GM12878 (cell line): ENCODE measurements around the gene SFSWAP. TPM values are rescaled to one million over a fixed set of nuclear protein-coding genes. Genes with fewer than 3 reads are reported as not detected.

Experiments used
- ATAC-seq: fragments of 200-7000 bp; cut with Tn5 transposase; 3 replicates; pipeline ENCODE4 v1.9.1; 2020; ENCODE audit warnings: mild to moderate bottlenecking, moderate library complexity
- BruUV-seq: library from RNA; stranded (reverse); fragments of 400-500 nt; replicated peaks from 2 replicates; lab custom pipeline; 2021; lab: Mats Ljungman, UMichigan
- CTCF ChIA-PET: fragments of 300-600 bp; sonication (Branson Sonifier 250); formaldehyde crosslinking; extraction: SDS; loops from one replicate; lab custom pipeline; 2021; ENCODE audit warnings: inconsistent platforms; lab: Yijun Ruan, JAX
- POLR2A ChIA-PET: fragments of 350-600 bp; formaldehyde crosslinking; extraction: SDS; loops from one replicate; lab custom pipeline; 2021; ENCODE audit warnings: inconsistent platforms; lab: Charles Lee
- RAD21 ChIA-PET: fragments of 300-600 bp; sonication (Branson Sonifier 250); formaldehyde crosslinking; loops from one replicate; lab custom pipeline; 2023; ENCODE audit warnings: antibody characterized with exemption; ENCODE audit not compliant: unreplicated experiment; lab: Charles Lee
- SMC1A ChIA-PET: fragments of 300-600 bp; sonication (Branson Sonifier 250); formaldehyde crosslinking; loops from one replicate; lab custom pipeline; 2023; ENCODE audit not compliant: unreplicated experiment, uncharacterized antibody; lab: Charles Lee
- DNase-seq: peaks from one replicate; pipeline ENCODE4 v3.0.0-alpha.2; 2011; ENCODE audit warnings: low read depth, low spot score
- FAIRE-seq: peaks from 3 replicates; lab custom pipeline; 2011; peaks lifted over from hg19 to GRCh38; lab: Jason Lieb, UNC
- H2AFZ ChIP-seq: 2 replicates; pipeline ENCODE4 v1.6.0; 2011; ENCODE audit warnings: low read depth, low read length, control low read depth; ENCODE audit not compliant: control insufficient read depth
- H3K27ac ChIP-seq: 2 replicates; pipeline ENCODE4 v1.5.1; 2011; ENCODE audit warnings: control low read depth; ENCODE audit not compliant: control insufficient read depth, insufficient read depth
- H3K27me3 ChIP-seq, 2 experiments: replicated peaks in 1 of 2; 2 replicates each; pipeline versions ENCODE4 v1.6.0 to v1.6.1; 2011; ENCODE audit warnings: low read length in 1 of 2; ENCODE audit not compliant: control insufficient read depth in 2 of 2, insufficient read depth in 2 of 2
- H3K36me3 ChIP-seq, 2 experiments: 2 replicates each; pipeline ENCODE4 v1.5.1; 2011; ENCODE audit warnings: low read length in 1 of 2; ENCODE audit not compliant: control insufficient read depth in 2 of 2, insufficient read depth in 2 of 2
- H3K4me1 ChIP-seq: 2 replicates; pipeline ENCODE4 v1.6.1; 2011; ENCODE audit warnings: mild to moderate bottlenecking, low read length, moderate library complexity, mixed read lengths; ENCODE audit not compliant: control insufficient read depth, insufficient read depth
- H3K4me2 ChIP-seq: 2 replicates; pipeline ENCODE4 v1.6.0; 2011; ENCODE audit warnings: control low read depth; ENCODE audit not compliant: control insufficient read depth, insufficient read depth
- H3K4me3 ChIP-seq: fragments of 200-600 bp; sonication (generic); 2 replicates; pipeline ENCODE4 v1.5.1; 2016
- H3K79me2 ChIP-seq: 2 replicates; pipeline ENCODE4 v1.6.0; 2011; ENCODE audit warnings: low read length; ENCODE audit not compliant: control insufficient read depth, insufficient read depth
- H3K9ac ChIP-seq: 2 replicates; pipeline ENCODE4 v1.8.0; 2011; ENCODE audit warnings: low read length, control low read depth, mixed read lengths; ENCODE audit not compliant: control insufficient read depth, insufficient read depth
- H3K9me3 ChIP-seq: replicated peaks from 3 replicates; pipeline ENCODE4 v1.5.1; 2011; ENCODE audit warnings: mild to moderate bottlenecking, low read length; ENCODE audit not compliant: control insufficient read depth, insufficient read depth
- H4K20me1 ChIP-seq: 2 replicates; pipeline ENCODE4 v1.6.0; 2011; ENCODE audit not compliant: control insufficient read depth, insufficient read depth
- BACH1 ChIP-seq: fragments of 450-650 bp; IDR thresholded peaks from 2 replicates; pipeline ENCODE4 v1.6.1; 2017; ENCODE audit warnings: mild to moderate bottlenecking, borderline replicate concordance
- CBFB ChIP-seq: IDR thresholded peaks from 2 replicates; pipeline ENCODE4 v1.6.1; 2016; ENCODE audit warnings: antibody characterized with exemption, low read depth
- DPF2 ChIP-seq: fragments of 450-650 bp; IDR thresholded peaks from 2 replicates; pipeline ENCODE4 v1.6.1; 2017; ENCODE audit warnings: mild to moderate bottlenecking
- EED ChIP-seq: sonication (generic); IDR thresholded peaks from 2 replicates; pipeline ENCODE4 v1.6.1; 2016; ENCODE audit warnings: antibody characterized with exemption, low read depth
- JUND ChIP-seq: IDR thresholded peaks from 2 replicates; pipeline ENCODE4 v1.6.1; 2012; ENCODE audit warnings: low read depth, mild to moderate bottlenecking, low read length, improper control_type of control experiment, moderate library complexity
- NFIC ChIP-seq: IDR thresholded peaks from 2 replicates; pipeline ENCODE4 v1.6.1; 2012; ENCODE audit warnings: low read depth, mild to moderate bottlenecking, inconsistent platforms, low read length, moderate library complexity
- PBX3 ChIP-seq: IDR thresholded peaks from 2 replicates; pipeline ENCODE4 v1.6.1; 2011; ENCODE audit warnings: mild to moderate bottlenecking, low read depth, low read length, moderate library complexity; ENCODE audit not compliant: insufficient replicate concordance
- POU2F2 ChIP-seq: IDR thresholded peaks from 3 replicates; pipeline ENCODE4 v1.6.1; 2011; ENCODE audit warnings: low read depth, mild to moderate bottlenecking, low read length, borderline replicate concordance
- SUPT20H ChIP-seq: IDR thresholded peaks from 2 replicates; pipeline ENCODE4 v1.6.1; 2011; ENCODE audit warnings: low read depth, mild to moderate bottlenecking, low read length, moderate library complexity, borderline replicate concordance; ENCODE audit not compliant: control insufficient read depth
- YY1 ChIP-seq: IDR thresholded peaks from 2 replicates; pipeline ENCODE4 v1.6.1; 2011; ENCODE audit warnings: low read depth, mild to moderate bottlenecking, low read length
- ZBTB4 ChIP-seq: fragments of 450-650 bp; formaldehyde crosslinking; IDR thresholded peaks from 2 replicates; pipeline ENCODE4 v1.4.0; 2022; ENCODE audit warnings: mild to moderate bottlenecking, moderate library complexity
- ZNF217 ChIP-seq: fragments of 450-650 bp; IDR thresholded peaks from 2 replicates; pipeline ENCODE4 v1.6.1; 2017; ENCODE audit warnings: antibody characterized with exemption, mild to moderate bottlenecking
- WGBS: methylation state at CpG from one replicate; pipeline ENCODE4 v1.1.6; 2016; ENCODE audit warnings: low lambda C conversion rate; ENCODE audit not compliant: insufficient replicate concordance, insufficient coverage; ENCODE audit errors: missing lambda C conversion rate; 5-methylcytosine and 5-hydroxymethylcytosine counted together
- in situ Hi-C: fragments of 300-500 bp; cut with MboI; formaldehyde crosslinking; loops from 9 replicates; pipeline ENCODE4 v1.14.3; 2018; ENCODE audit warnings: mixed read lengths
- intact Hi-C: fragments of 100-400 bp; cut with micrococcal nuclease; formaldehyde crosslinking; loops from one replicate; pipeline ENCODE4 v1.14.2; 2022; ENCODE audit not compliant: unreplicated experiment
- polyA plus RNA-seq, 11 experiments: library from polyadenylated mRNA; depleted of rRNA in 4 of 11; unstranded in 6 of 11; stranded (reverse) in 5 of 11; fragments of >200 nt; fragmentation: Nextera tagmentation in 4 of 11; fragmentation: Illumina TruSeq in 1 of 11; extraction: Ambion mirVana in 4 of 11; extraction: Trizol in 1 of 11; gene quantifications; 1 replicate in 1 of 11; 2 replicates in 10 of 11; pipeline versions ENCODE4 v1.2.1 to v1.2.3, GENCODE V29; 2011 to 2016; ENCODE audit warnings: inconsistent platforms in 2 of 11, missing spikeins in 2 of 11, low read depth in 1 of 11
- total RNA-seq, 4 experiments: library from RNA; depleted of rRNA in 3 of 4; stranded (reverse); fragments of >200 nt in 3 of 4; fragmentation: Illumina TruSeq in 1 of 4; extraction: Trizol in 1 of 4; gene quantifications; 2 replicates each; pipeline versions ENCODE4 v1.2.1 to v1.2.3, GENCODE V29; 2013 to 2021

SFSWAP gene
- total and polyA plus RNA-seq, 10 of the 15 experiments (the other 5 are each of a cell fraction or from before 2014, with no cell fraction given), result 1.8 to 48.6 (median 25.0) TPM

DNA sequence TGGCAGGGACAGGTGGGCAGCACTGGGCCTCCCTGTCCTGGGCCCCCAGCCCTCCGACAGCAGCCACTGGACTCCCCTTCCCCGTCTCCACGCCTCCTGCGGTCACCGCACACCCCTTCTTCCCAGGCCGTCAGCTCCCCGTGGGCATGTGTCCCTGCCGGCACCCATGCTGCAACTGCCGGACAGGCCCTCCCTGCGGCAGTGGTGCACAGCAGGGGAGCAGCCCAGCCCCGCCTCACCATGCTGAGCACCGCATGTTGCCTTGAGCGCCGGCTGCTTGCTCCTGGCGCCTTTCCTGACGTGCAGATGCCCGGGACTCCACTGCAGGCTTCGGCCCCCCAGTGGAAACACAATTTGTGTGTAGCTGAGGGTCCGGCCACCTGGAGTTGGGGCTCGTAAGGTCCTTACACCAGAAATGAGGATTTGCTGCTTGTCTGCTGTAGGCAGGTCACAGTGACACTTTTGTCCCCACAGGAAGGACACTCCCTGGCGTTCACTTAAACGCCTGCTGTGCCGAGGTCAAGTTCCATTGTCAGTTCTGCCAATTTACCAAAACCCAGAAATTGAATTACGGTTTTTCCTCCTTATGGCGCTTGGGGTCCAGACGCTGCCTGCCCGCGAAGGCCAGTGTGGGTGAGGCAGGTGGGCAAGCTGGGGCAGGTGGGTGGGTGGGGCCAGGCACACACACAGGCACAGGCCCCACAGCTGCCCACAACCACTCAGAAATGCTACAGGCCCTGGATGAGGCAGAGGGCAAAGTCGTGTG lies 89.1 kb downstream of the SFSWAP start:
- in situ Hi-C loops (no loop called here), intact Hi-C loops (no loop called here)
- Histone ChIP-seq H3K79me2 (no peaks in the 10 kb centered on the region), H3K9ac (no peak overlapping the region), H3K4me2 (no peak overlapping the region), H3K4me3 (no peak overlapping the region), H2AFZ (no peak overlapping the region), H4K20me1 (no peaks in the 10 kb centered on the region), H3K9me3 (no peaks in the 10 kb centered on the region), H3K27ac (no peak overlapping the region), H3K36me3 (peaks cover 2 to 3% of the 10 kb centered on the region in 2 experiments; a peak in 3 of 4 replicates), H3K27me3 (no peaks in the 10 kb centered on the region), H3K4me1 (no peaks in the 10 kb centered on the region)
- no TSS peak for BruUV-seq
- no peak for TF ChIP-seq POU2F2
- TF ChIP-seq JUND, result no peak
- POLR2A ChIA-PET, result no interaction called here
- SMC1A ChIA-PET, result no interaction called here
- FAIRE-seq, result no peak
- ATAC-seq, result no peak
- CTCF ChIA-PET, result no interaction called here
- 96% methylated on average over 29 of the region's 29 CpGs for WGBS
- no peak for DNase-seq
- RAD21 ChIA-PET, result no interaction called here

GRCh38 chr12:131800594-131801135 lies 89.8 kb downstream of the SFSWAP start:
- no peak overlapping the region for H3K27ac ChIP-seq
- FAIRE-seq (no peak), ATAC-seq (no peak), DNase-seq (no peak)
- H3K4me2 ChIP-seq, result no peak overlapping the region
- H3K9ac ChIP-seq, result no peak overlapping the region
- RAD21 ChIA-PET, result no interaction called here
- in situ Hi-C loops (no loop called here), intact Hi-C loops (no loop called here)
- no peaks in the 10 kb centered on the region for H4K20me1 ChIP-seq
- no peaks in the 10 kb centered on the region for H3K27me3 ChIP-seq
- H2AFZ ChIP-seq, result no peak overlapping the region
- H3K79me2 ChIP-seq, result no peaks in the 10 kb centered on the region
- no peaks in the 10 kb centered on the region for H3K9me3 ChIP-seq
- H3K36me3 ChIP-seq, result peaks cover 2 to 3% of the 10 kb centered on the region in 2 experiments; a peak in 3 of 4 replicates
- WGBS, result 43% methylated on average over 20 of the region's 20 CpGs
- BruUV-seq, result no TSS peak
- POLR2A ChIA-PET, result no interaction called here
- SMC1A ChIA-PET, result no interaction called here
- CTCF ChIA-PET, result no interaction called here
- no peaks in the 10 kb centered on the region for H3K4me1 ChIP-seq
- H3K4me3 ChIP-seq, result no peak overlapping the region
- TF ChIP-seq SUPT20H (no peak), BACH1 (no peak), EED (no peak), NFIC (no peak), YY1 (no peak), DPF2 (no peak), PBX3 (no peak), ZNF217 (no peak), ZBTB4 (CRISPR knock-in tag) (no peak), CBFB (no peak)
